GM10847 (cell line): ENCODE results near the gene FSTL3.

Experiments
- POLR2A ChIP-seq: IDR thresholded peaks from 2 replicates; pipeline ENCODE4 v1.6.1; 2011; ENCODE audit not compliant: insufficient read length; ENCODE audit errors: extremely low read depth

The FSTL3 gene

DNA sequence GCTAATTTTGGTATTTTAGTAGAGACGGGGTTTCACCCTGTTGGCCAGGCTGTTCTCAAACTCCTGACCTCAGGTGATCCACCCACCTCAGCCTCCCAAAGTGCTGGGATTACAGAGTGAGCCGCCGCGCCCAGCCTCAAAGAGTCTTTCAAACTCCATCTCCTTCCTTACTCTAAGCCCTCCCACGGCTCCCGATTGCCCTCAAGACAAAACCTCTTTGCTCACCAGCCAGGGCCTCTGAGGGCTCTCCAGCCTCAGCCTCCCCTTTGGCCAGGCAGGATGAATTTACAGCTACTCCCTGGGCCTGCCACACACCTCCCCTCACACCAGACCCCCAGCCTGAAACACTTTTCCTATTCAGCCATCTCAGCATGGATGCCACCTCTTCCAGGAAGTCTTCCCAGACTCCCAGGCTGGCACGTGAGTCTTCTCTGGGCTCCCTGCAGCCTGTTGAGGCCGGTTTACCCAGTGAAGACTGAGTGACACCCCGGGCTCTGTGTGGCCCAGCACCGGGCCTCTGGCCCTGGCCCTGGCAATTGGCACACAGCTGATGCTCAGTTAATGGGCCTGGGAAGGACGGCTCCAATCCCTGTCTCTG is 11.5 kb downstream of the FSTL3 start:
- TF ChIP-seq POLR2A: no peak

GRCh38 chr19:688214-688613 is 12.0 kb downstream of the FSTL3 start:
- no peak for TF ChIP-seq POLR2A

DNA sequence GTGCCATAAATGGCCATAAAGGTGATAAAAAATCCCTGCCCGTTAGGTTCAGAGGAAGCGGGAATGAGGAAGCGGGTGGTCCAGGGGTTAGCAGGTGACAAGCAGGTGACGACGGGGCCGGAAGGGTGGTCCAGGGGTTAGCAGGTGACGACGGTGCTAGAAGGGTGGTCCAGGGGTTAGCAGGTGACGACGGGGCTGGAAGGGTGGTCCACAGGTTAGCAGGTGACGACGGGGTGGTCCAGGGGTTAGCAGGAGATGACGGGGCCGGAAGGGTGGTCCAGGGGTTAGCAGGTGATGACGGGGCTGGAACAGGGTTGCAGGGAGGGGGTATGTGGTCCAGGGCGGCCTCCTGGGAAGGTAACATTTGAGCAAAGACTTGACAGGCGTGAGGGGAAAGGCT is 12.8 kb downstream of the FSTL3 start:
- no peak for TF ChIP-seq POLR2A

DNA sequence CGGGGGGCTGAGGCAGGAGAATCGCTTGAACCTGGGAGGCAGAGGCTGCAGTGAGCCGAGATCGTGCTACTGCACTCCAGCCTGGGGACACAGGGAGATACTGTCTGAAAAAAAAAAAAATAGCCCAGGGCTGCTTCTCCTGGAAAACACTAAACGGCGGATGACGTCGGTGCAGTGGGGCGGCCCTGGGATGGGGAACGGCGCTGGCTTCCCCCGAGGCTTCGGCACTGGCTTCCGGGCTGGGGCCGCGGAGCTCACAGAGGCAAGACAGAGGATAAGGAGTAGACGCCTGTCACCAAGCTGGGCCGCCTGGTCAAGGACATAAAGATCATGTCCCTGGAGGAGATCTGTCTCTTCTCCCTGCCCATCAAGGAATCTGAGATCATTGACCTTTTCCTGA is 14.0 kb downstream of the FSTL3 start:
- no peak for TF ChIP-seq POLR2A

DNA sequence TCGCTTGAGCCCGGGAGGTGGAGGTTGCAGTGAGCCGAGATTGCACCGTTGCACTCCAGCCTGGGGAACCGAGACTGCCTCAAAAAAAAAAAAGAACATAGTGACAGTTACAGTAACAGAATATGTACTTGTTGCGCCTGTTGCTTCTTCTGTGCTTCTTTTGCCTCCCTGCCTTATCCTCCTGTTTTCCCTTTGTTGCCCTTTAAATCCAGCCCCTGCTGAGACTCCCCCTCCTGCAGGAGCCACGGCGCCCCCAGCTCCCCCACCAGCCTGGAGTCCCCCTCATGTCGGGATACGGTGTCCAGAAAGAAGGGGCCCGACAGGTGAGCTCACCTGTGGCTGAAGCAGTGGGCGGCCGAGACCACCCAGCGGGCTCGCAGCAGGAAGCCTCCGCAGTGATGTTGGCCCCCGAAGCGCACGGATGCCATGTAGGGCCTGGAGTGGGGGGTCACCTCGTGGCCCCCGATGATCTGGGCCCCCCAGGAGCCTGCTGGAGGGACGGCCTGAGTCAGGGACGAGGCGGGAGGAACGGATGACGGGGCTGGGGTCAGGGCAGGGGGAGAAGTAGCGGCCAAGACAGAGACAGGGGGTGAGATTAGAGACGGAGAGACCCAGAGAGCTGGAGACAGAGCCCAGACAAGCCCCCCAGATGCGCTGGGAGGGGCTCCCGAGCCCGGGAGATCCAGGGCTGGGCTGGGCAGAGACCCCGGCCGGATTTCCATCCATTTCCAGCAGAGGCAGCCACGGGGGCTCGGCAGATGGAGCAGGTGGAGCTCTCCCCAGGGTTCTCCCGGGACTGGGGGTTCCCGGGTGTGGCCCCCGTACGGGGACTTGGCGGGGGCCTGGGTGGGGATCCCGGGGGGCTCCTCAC is 18.5 kb downstream of the FSTL3 start:
- TF ChIP-seq POLR2A: no peak

DNA sequence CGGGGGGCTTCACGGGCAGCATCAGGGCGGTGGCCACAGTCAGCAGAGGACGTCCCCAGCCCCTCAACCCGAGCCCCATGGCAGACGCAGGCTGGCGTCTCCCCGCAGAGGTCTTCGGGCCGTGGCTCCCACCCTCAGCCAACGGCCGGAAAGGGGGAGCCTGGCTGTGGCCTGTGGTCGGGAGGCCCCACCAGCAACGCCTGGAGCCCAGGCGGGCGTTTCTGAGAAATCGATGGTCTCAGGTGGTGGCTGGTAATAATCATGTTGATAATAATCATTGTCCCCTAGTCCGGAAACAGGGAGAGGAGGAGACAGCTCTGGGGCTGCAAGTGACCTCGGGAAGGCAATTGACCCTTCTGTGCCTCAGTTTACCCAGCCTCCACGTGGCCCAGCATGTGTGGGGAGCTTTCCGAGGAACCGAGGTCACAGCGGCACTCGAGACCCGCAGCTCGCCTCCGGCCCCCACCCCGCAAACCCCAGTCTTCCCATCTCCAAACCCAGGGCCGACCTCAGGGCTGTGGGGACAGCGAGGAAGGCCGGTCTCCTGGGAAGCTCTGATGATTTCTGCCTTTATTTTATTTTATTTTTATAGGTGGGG is 19.3 kb downstream of the FSTL3 start, which contains the start of gene PRSS57:
Gene PRSS57, minus strand, starts transcription at position 101 of the 598 bp plus-strand sequence. Its CDS starts 22 bp downstream, at position 79.
- no peak for TF ChIP-seq POLR2A

DNA sequence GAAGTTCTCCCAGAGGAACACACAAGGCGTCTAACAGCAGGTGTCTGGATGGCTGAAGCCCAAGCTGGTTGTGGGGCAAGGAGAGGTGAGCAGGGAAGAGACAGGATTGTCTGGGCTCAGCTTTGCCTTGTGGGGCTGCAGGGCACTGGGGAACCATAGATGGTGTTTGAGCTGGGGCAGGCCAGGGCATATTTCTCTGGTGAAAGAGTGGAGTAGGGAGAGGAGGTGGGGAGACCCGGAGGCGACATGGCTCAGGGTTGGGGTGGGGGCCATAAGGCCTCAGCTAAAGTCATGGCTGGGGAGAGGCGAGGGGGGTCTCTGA is 27.1 kb downstream of the FSTL3 start:
- TF ChIP-seq POLR2A: no peak

DNA sequence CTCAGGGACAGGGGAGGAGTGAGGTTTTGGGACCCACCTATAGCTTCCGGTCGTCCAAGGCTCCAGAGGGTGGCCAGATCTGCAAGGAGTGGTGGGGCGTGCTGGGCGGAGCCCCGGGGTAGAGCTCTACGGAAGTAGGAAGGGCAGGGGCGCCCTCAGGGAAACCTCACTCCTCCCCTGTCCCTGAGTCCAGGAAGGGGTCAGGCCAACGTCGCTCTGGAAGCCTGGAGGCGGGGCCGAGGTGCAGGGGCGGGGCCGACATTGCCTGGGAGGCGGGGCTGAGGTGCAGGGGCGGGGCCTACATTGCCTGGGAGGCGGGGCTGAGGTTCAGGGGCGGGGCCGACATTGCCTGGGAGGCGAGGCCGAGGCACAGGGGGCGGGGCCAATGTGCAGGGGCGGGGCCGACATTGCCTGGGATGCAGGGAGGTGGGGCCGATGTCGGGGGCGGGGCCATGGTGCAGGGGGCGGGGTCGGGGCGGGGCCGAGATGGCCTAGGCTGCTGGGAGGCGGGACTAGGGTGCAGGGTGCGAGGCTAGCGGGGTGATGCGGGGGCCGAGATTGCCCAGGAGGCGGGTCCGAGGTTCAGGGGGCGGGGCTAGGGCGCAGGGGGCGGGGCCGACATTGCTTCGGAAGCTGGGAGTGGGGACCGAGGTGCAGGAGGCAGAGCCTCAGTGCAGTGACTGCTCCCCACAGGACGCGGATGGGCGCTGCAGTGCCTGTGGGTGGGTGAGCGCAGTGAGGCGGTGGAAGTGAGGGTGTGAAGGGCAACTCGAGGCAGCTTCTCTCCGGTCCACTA is 27.7 kb downstream of the FSTL3 start:
- no peak for TF ChIP-seq POLR2A

DNA sequence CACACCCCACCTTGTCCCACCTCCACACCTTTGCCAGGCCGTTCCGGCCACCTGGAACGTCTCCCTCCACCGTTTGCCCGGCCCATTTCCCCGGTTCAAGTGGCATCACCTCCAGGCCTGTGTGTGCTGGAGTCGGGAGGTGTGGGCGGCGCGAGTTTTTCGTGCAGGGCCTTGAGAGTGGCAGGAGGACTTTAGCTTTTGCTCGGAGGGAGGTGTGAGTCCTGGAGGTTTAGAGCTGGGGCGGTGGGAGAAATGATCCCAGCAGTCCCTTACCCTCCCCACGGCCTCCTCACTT is 28.2 kb downstream of the FSTL3 start:
- no peak for TF ChIP-seq POLR2A

DNA sequence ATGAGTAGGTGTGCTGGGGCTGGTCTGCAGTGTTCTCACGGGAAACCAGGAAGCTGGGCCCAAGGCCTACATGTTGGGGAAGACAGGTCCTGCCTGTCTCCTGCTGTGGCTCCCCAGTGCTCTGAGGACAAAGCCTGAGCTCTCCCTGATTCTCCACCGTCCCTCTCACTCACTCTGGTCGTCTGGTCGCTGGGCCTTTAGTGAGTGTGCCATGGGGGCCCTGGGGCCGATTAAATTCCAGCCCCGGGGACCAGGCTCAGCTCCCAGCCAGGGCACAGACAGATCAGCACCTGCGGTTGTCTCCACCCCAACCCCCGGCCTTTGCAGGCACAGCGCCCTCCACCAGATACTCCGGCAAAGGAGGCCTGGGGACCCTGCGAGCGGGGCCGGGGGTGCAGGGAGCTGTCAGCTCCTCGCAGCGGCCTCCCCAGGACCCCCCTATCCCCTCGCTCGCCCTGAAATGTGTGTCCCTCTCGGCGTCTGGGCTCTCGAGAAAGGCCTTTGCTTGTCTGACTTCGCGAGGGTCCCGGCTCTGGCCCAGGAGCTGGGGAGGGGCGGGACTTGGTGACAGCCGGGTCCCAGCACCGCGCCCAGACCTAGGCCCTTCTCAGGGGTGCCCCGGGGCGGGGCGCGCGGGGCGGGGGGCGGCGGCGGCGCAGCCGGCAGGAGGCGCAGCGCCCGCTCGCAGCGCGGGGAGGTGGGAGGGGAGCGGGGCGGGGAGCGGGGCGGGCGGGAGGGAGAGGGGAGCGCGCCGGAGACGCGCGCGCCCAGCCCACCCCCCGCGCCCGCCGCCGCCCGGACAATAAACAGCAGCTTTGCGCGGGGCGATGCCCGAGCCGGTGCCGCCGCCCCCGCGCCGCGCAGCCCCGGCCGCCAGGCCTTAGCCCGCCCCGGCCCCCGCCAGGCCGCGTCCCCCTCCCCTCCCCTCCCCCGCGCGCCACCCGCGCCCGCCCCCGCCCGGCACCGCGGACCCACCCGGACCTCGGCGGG is 32.3 kb downstream of the FSTL3 start, which contains the start of gene PALM:
Gene PALM, plus strand, starts transcription at position 782 of the 990 bp plus-strand sequence. CDS start 212 bp downstream, outside the sequence.
- no peak for TF ChIP-seq POLR2A

- no peak for TF ChIP-seq POLR2A
Measured at GRCh38 chr19:709196-709964, 33.2 kb downstream of the FSTL3 start.

DNA sequence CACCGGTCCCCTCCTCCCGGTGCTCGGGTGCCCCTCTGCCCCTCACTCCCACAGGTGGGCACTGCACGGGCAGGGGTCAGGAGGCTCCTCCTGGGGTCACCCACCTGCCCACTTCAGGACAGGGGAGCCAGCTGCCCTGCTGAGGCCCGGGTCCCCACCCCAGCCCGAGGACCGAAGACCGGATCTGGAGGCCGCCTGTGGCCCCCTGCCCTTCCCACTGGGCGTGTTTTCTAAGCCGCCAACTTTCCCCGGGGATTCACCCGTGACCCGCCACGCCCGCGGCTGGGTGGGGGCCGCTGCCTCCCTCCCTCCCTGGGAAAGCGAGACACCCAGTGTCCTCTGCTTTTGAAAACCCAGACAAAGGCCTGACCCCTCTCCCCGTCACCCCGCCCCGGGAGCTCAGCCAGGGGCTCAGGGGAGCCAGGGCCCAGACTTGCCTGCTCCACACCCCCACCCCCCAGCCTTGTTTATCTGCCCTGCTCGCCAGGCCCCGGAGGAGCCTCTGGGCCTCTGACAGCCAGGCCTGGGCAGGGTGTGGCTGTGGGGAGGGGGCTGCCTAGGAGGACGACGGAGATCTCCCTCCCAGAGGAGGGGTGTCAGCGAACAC is 33.9 kb downstream of the FSTL3 start:
- no peak for TF ChIP-seq POLR2A

GRCh38 chr19:710767-711166 is 34.6 kb downstream of the FSTL3 start:
- no peak for TF ChIP-seq POLR2A
